Suprapubic skin (tissue), 4 donors: ENCODE data around the gene ETV5.

Experiments
- POLR2A ChIP-seq, 2 donors: fragments of 450-650 bp; IDR thresholded peaks; one replicate each; pipeline ENCODE4 v1.6.1; 2017; ENCODE audit warnings: antibody characterized with exemption in 2 of 2, mild to moderate bottlenecking in 2 of 2, moderate library complexity in 2 of 2
- POLR2AphosphoS5 ChIP-seq, 3 donors: sonication (generic); formaldehyde crosslinking; IDR thresholded peaks; one replicate each; pipeline ENCODE4 v1.6.1; 2017; ENCODE audit warnings: antibody characterized with exemption in 3 of 3
- TF ChIP-seq, protein P1 (sequence below), 2 donors: fragments of 200-600 bp in 1 of 2; fragments of 450-650 bp in 1 of 2; sonication (generic) in 1 of 2; IDR thresholded peaks; one replicate each; pipeline ENCODE4 v1.5.1; 2016 to 2019; ENCODE audit warnings: antibody characterized with exemption in 2 of 2, mild to moderate bottlenecking in 1 of 2, moderate library complexity in 1 of 2

DNA sequence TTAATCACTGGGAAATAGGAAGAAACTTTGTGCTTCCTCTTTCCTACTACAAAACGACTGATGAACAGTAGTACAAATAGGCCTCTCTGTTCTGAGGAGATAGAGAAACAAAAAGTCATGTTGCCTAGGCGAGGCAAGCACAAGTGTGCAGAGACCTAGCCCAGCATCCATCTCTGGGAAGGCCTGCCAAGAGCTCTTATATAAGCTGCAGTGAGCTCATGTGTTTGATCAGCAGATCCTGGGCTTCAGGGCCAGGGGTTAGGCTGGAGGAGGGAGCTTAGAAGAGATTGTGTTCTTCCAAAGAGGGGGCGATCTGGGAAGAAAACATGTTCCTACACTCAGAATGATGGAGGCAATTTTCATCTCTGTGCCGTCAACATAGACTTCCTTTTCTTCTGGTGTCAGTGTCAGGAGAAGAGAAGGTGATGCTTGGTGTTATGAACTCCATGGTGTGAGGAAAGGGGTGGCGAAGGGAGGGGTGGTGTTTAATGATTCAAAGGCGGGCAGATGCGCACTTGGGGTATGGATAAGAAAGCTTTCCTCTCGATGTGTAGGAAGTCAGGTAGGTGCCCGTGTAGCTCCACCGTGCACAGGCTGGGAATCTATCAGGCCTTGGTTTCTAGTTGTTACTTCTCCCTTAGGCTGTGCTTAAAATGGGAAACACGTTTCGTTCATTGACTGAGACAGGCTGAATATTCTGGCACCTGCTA is 29.5 kb upstream of the ETV5 start:
- no peak for TF ChIP-seq POLR2AphosphoS5 (IDR thresholded peaks at IDR 0.05)
- TF ChIP-seq, protein P1, sequence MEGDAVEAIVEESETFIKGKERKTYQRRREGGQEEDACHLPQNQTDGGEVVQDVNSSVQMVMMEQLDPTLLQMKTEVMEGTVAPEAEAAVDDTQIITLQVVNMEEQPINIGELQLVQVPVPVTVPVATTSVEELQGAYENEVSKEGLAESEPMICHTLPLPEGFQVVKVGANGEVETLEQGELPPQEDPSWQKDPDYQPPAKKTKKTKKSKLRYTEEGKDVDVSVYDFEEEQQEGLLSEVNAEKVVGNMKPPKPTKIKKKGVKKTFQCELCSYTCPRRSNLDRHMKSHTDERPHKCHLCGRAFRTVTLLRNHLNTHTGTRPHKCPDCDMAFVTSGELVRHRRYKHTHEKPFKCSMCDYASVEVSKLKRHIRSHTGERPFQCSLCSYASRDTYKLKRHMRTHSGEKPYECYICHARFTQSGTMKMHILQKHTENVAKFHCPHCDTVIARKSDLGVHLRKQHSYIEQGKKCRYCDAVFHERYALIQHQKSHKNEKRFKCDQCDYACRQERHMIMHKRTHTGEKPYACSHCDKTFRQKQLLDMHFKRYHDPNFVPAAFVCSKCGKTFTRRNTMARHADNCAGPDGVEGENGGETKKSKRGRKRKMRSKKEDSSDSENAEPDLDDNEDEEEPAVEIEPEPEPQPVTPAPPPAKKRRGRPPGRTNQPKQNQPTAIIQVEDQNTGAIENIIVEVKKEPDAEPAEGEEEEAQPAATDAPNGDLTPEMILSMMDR (IDR thresholded peaks at IDR 0.05) = no peak
- TF ChIP-seq POLR2A (IDR thresholded peaks at IDR 0.05) = no peak
